HG02981 (cell line): Measurements from ENCODE around the gene CAMTA1.

Experiments used
- ATAC-seq: cut with Tn5 transposase; IDR thresholded peaks from one replicate; pipeline ENCODE4 v1.9.1; 2021; ENCODE audit warnings: mild to moderate bottlenecking, moderate library complexity; ENCODE audit not compliant: unreplicated experiment

Gene CAMTA1

GRCh38 chr1:7632681-7633080 lies 847.4 kb downstream of the CAMTA1 start:
- ATAC-seq = no peak

- ATAC-seq = no peak
Observed at GRCh38 chr1:7633506-7634245, 848.4 kb downstream of the CAMTA1 start.

- no peak for ATAC-seq
Observed at GRCh38 chr1:7634546-7635240, 849.4 kb downstream of the CAMTA1 start.

GRCh38 chr1:7636795-7637526 lies 851.7 kb downstream of the CAMTA1 start:
- ATAC-seq = no peak

DNA sequence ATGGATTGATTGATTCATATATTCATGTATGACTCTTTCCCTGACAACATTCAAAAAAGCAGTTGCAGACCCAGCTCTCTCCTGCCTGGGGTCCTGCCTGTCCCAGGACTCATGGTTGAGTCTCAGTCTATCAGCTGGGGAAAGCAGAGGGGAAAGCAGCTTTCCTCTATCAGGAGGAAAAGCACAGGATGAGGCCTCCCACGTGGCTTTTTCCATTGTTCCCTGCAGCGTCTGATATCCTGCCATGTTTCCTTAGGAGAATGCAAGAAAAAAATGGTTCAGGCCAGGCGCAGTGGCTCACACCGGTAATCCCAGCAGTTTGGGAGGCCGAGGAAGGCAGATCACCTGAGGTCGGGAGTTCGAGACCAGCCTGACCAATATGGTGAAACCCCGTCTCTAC lies 852.8 kb downstream of the CAMTA1 start:
- no peak for ATAC-seq

DNA sequence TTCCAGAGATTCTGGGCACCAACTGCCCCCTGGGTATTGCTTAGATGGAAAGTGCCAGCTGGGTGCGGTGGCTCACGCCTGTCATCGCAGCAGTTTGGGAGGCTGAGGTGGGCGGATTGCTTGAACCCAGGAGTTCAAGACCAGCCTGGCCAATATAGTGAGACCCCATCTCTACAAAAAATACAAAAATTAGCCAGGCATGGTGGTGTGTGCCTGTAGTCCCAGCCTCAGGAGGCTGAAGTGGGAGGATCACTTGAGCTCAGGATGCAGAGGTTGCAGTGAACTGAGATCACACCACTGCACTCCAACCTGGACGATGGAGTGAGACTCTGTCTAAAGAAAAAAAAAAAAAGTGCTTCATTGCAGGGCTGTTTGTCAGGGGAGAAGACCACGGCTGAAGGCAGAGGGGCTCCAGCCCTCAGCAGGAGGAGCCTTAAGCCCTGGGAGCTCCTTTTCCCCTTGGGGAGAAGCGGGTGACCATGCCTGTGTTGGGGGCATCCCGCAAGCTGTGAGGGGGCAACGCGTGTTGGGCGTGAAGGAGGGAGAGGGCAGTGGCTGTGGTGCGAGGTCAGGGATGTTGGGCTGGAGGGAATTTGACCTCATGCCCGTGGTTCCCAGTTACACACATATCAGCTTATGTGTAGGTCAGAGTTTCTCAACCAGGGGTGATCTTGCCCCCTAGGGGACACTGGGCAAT lies 854.3 kb downstream of the CAMTA1 start:
- no peak for ATAC-seq

DNA sequence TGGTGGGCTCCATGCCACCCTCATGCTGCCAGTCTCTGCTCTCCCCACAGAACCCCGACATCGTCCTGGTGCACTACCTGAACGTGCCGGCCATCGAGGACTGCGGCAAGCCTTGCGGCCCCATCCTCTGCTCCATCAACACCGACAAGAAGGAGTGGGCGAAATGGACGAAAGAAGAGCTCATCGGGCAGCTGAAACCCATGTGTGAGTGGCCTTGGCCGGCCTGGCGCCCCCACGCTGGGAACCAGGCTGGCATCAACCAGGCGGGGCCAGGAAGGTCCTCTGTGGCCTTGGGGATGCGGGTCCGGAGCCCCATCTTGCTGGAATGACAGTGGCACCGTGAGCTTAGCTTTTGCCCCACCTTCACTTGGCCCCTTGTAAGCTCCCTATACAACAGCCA lies 855.1 kb downstream of the CAMTA1 start:
- no peak for ATAC-seq

DNA sequence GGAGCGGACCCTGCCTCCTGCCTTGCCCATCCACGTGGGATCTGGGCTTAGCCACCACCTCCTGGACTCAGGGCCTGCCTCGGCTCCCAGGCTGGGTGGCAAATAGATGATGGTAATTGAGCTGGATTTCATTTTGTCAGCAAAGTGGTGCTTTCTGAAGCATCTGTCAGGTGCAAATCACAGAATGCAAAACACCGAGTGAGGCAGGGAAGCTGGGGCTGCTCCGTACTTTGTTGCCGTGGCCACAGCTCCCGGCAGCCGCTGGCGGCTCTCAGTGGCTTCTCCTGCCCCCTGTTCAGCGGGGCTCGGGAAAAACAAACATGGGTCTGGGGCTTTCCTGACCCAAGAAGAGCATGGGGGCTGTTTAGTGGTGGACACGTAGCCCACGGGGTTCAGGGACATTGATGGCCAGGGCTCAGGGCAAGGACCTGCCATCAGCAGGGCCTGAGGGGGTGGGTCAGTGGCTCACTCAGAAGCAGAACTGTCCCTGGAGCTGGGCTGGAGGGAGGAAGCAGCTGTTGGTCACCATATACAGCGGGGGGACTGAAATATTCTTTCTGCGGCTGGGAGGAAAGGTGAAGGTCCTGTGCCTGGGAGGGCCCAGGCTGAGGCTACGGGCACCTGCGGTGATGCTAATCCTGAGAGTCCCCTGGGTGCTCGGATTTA lies 855.8 kb downstream of the CAMTA1 start:
- no peak for ATAC-seq

DNA sequence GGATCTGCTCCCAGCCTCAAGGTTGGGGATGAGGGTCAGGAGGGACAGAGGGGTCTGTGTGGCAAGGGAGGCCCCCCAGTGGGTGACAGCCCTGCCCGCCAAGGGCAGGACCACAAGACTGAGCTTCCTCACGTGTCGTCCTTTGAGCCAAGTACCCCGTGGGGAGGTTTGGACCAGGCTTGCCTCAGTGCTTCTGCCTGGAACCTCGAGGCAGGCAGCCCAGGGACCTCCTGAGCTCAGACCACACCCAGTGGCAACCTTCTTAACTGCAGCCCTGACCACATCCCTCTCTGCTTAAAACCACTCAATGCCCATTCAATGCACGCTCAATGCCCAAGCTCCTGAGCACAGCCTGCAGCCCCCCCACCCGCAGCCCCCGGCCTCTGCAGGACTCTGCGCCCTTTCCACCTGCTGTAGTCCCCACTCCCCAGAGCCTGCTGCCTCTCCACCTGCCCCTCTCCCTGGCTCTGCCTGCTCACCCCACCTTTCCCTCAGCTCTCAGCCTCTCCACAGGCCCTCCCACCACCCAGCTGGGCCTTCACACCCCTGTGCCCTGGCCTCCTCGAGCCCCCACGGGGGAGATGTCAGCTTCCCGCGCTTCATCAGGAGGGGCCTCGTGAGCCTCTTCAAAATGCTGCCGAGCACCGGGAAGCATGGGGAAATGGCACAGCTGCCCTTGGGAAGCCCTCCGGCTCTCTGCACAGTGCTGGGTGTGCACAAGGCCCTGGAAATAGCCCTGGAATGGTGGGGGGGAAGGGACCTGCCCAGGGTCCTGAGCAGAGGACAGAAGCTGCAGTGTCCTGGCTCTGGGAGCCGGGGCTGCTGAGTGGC lies 856.5 kb downstream of the CAMTA1 start:
- no peak for ATAC-seq

DNA sequence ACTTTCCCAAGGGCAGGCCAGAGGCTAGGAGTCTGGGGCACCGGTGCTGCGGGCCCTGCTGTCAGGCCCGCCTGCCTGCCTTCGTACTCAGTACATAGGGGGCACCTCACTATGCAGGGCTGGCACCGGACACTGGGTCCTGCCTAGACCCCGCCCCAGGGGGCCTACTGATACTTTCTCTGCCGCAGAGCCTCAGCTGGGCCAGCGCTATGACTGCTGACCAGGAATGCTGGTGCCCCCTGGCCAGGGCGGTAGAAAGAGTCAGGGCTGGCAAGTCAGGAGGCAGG lies 857.1 kb downstream of the CAMTA1 start:
- ATAC-seq = no peak

DNA sequence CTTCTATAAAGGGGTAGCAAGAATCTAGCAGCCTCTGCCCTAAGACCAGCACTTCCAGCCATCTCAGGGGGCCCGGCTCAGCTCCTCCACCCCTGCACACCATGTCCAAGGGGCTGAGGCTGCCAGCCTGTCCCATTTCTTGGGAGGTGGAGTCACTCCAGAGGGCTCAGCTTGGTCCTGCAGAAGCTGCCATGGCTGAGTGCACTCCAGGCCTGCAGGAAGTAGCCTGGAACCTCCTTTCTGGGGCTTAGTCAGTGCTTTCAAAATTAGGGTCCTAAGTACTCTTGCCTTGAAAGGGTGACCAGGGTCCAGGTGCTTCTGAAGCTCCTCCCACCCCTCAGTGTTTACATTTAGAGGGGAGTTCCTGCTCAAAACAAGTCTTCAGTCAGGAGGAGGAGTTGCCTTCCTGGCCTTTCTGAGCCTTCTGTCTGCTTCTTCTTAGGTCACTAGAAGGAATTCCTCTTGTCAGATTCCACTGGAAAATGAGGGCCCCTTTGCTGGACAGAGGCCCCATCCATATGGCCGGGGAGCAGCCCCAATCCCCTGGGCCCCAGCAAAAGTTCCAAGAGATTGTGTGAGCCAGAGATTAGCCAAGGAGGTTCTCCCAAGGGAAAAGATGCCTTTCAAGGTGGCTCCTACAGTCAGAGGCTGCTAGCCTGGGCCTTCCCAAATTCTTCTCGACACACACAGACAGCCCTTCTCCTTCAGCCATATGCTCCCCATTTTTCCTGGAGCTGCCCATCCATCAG lies 857.7 kb downstream of the CAMTA1 start:
- no peak for ATAC-seq

DNA sequence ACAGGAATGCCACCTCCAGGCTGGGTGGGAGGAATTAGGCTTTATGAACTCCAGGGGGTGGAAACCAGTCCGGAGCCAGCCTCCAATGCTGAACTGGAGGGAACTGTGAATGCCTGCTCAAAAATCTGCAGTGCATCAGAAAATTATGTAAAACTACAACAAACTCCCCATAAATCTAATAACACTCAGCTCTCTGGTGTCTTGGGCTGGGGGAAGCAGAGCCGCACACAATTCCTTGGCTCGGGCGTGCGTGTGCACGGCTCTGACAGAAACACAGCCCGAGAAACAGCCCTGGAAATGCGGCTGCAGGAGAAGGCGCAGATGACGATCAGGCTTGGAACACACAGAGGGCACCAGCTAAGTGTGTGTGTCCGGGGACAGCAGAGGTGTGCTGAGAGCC lies 858.3 kb downstream of the CAMTA1 start:
- ATAC-seq = no peak

GRCh38 chr1:7644086-7644485 lies 858.8 kb downstream of the CAMTA1 start:
- no peak for ATAC-seq

DNA sequence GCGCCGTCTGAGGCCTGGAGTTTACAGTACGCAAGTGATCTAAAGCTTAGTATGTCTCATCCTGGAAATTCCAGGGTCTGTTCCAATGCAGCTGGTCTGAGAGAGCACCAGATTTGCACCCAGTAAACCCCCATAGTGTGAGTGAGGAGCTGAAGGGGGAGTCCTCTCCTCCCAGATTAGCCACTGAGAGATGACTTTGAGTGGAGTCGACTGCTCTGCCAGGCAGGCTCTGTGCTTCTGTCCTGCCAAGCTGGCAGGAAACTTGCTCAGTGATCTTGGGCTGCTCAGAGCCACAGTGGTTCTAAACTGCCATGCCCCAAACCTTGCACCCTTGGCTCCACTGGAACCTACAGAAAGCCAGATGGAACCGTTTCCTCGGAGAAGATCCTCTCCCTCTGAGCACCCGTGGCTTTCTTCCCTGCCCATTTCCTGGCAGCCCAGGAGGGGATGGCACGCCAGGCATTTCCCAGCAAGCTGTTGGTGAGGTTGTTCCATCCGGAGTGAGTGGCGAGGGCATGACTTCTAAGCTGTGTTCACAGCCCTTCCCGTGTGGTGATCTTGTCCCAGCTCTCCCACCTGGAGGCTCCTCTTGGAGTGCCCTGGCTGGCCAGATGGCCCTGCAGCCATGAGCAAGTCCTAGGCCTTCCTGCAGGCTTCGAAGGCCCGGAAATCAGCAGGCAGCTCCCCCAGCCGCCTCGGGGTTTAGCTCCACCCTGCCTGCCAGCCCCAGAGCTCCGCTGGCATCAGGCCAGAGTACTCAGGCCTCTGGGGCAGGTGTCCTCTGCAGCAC lies 859.9 kb downstream of the CAMTA1 start:
- no peak for ATAC-seq

GRCh38 chr1:7645751-7646048 lies 860.4 kb downstream of the CAMTA1 start:
- ATAC-seq = no peak

- no peak for ATAC-seq
Observed at GRCh38 chr1:7646164-7646563, 860.9 kb downstream of the CAMTA1 start.

GRCh38 chr1:7646981-7647901 lies 862.0 kb downstream of the CAMTA1 start:
- no peak for ATAC-seq
